H1 (cell line): ENCODE measurements around the gene DUSP12. TPM values are rescaled to one million over a fixed set of nuclear protein-coding genes. Genes with fewer than 3 reads are reported as not detected.

Source experiments
- CTCF ChIA-PET: fragments of 300-600 bp; sonication (Branson Sonifier 250); formaldehyde crosslinking; loops from one replicate; lab custom pipeline; 2021; ENCODE audit not compliant: partially characterized antibody; lab: Charles Lee
- POLR2A ChIA-PET: fragments of 300-600 bp; sonication (Branson Sonifier 250); formaldehyde crosslinking; loops from one replicate; lab custom pipeline; 2021; ENCODE audit warnings: inconsistent platforms; ENCODE audit not compliant: partially characterized antibody; lab: Charles Lee
- DNase-seq, 2 experiments: peaks; one replicate each; pipeline versions ENCODE4 v3.0.0 to v3.0.0-alpha.2; 2010 to 2022; ENCODE audit warnings: low spot score in 2 of 2, low read depth in 1 of 2, mixed read lengths in 1 of 2
- FAIRE-seq: peaks from 2 replicates; lab custom pipeline; 2011; peaks lifted over from hg19 to GRCh38; lab: Jason Lieb, UNC
- H2AFZ ChIP-seq: 2 replicates; pipeline ENCODE4 v1.8.1; 2012; ENCODE audit warnings: low read length, inconsistent platforms
- H2AK5ac ChIP-seq: 2 replicates; pipeline ENCODE4 v1.6.1; 2013; ENCODE audit warnings: low read depth, low read length
- H2BK120ac ChIP-seq: replicated peaks from 2 replicates; pipeline ENCODE3; 2013; ENCODE audit warnings: low read depth, low read length, inconsistent platforms
- H2BK12ac ChIP-seq: 2 replicates; pipeline ENCODE4 v1.6.1; 2013; ENCODE audit warnings: low read depth, low read length
- H2BK15ac ChIP-seq: 2 replicates; pipeline ENCODE4 v1.6.1; 2013; ENCODE audit warnings: low read length
- H2BK20ac ChIP-seq: 2 replicates; pipeline ENCODE4 v1.6.1; 2013; ENCODE audit warnings: low read length
- H2BK5ac ChIP-seq: 2 replicates; pipeline ENCODE4 v1.6.1; 2013; ENCODE audit warnings: low read depth, low read length
- H3K14ac ChIP-seq: 2 replicates; pipeline ENCODE4 v1.6.1; 2013; ENCODE audit warnings: inconsistent platforms; ENCODE audit not compliant: insufficient read length
- H3K18ac ChIP-seq: 2 replicates; pipeline ENCODE4 v1.6.1; 2013; ENCODE audit warnings: low read length; ENCODE audit errors: extremely low read depth
- H3K23ac ChIP-seq: 2 replicates; pipeline ENCODE4 v1.6.1; 2013; ENCODE audit warnings: inconsistent platforms; ENCODE audit not compliant: insufficient read length
- H3K23me2 ChIP-seq: 2 replicates; pipeline ENCODE4 v1.6.1; 2013; ENCODE audit warnings: low read depth, low read length
- H3K27ac ChIP-seq: 2 replicates; pipeline ENCODE4 v1.6.1; 2011; ENCODE audit warnings: low read depth, low read length, inconsistent platforms
- H3K27me3 ChIP-seq, 4 experiments: replicated peaks in 1 of 4; 1 replicate in 1 of 4; 2 replicates in 3 of 4; pipeline versions ENCODE4 v1.6.1 to v1.8.1; 2011 to 2013; ENCODE audit warnings: low read length in 3 of 4, mild to moderate bottlenecking in 3 of 4, inconsistent platforms in 2 of 4, mixed read lengths in 2 of 4, moderate library complexity in 1 of 4; ENCODE audit not compliant: control insufficient read depth in 3 of 4, insufficient read depth in 3 of 4; ENCODE audit errors: extremely low read depth in 1 of 4
- H3K36me3 ChIP-seq, 4 experiments: 2 replicates each; pipeline versions ENCODE4 v1.6.1 to v1.8.1; 2011 to 2013; ENCODE audit warnings: mild to moderate bottlenecking in 4 of 4, low read length in 3 of 4, moderate library complexity in 2 of 4, control low read depth in 1 of 4, inconsistent platforms in 1 of 4; ENCODE audit not compliant: insufficient read depth in 4 of 4, control insufficient read depth in 2 of 4
- H3K4ac ChIP-seq: replicated peaks from 2 replicates; pipeline ENCODE3; 2013; ENCODE audit warnings: low read length, low read depth, mixed read lengths, inconsistent platforms; ENCODE audit not compliant: insufficient read length
- H3K4me1 ChIP-seq, 4 experiments: replicated peaks in 1 of 4; 1 replicate in 1 of 4; 2 replicates in 3 of 4; pipeline versions ENCODE4 v1.6.1 to v1.8.1; 2011 to 2013; ENCODE audit warnings: low read length in 3 of 4, inconsistent platforms in 2 of 4, mixed read lengths in 1 of 4; ENCODE audit not compliant: insufficient read depth in 4 of 4, control insufficient read depth in 3 of 4
- H3K4me2 ChIP-seq, 2 experiments: 2 replicates each; pipeline versions ENCODE4 v1.6.1 to v1.8.1; 2011 to 2013; ENCODE audit warnings: low read depth in 2 of 2, low read length in 2 of 2, control low read depth in 1 of 2, inconsistent platforms in 1 of 2, mild to moderate bottlenecking in 1 of 2; ENCODE audit not compliant: insufficient read depth in 1 of 2
- H3K4me3 ChIP-seq, 4 experiments: fragments of 200-600, 300-600 bp in 1 of 4; sonication (generic), shearing (Covaris generic), sonication (Bioruptor Twin) in 1 of 4; 2 replicates each; pipeline versions ENCODE4 v1.5.1 to v1.8.1; 2011 to 2016; ENCODE audit warnings: low read length in 4 of 4, low read depth in 3 of 4, control low read depth in 2 of 4, inconsistent platforms in 2 of 4, mild to moderate bottlenecking in 2 of 4, mixed read lengths in 1 of 4, moderate library complexity in 1 of 4; ENCODE audit not compliant: insufficient read depth in 2 of 4; ENCODE audit errors: extremely low read depth in 1 of 4
- H3K56ac ChIP-seq: replicated peaks from 2 replicates; pipeline ENCODE3; 2013; ENCODE audit warnings: low read depth, mild to moderate bottlenecking, mixed read lengths, low read length, inconsistent platforms; ENCODE audit not compliant: insufficient read length
- H3K79me1 ChIP-seq: 2 replicates; pipeline ENCODE4 v1.6.1; 2013; ENCODE audit warnings: low read depth, low read length, control low read depth
- H3K79me2 ChIP-seq, 2 experiments: 2 replicates each; pipeline versions ENCODE4 v1.6.1 to v1.8.1; 2012 to 2013; ENCODE audit warnings: low read length in 2 of 2, mild to moderate bottlenecking in 2 of 2, inconsistent platforms in 1 of 2; ENCODE audit not compliant: insufficient read depth in 2 of 2, control insufficient read depth in 1 of 2
- H3K9ac ChIP-seq, 4 experiments: replicated peaks in 1 of 4; 1 replicate in 1 of 4; 2 replicates in 3 of 4; pipeline versions ENCODE4 v1.6.1 to v1.8.1; 2011 to 2013; ENCODE audit warnings: low read depth in 3 of 4, low read length in 3 of 4, control low read depth in 2 of 4, mild to moderate bottlenecking in 2 of 4, moderate library complexity in 2 of 4, inconsistent platforms in 1 of 4; ENCODE audit errors: extremely low read depth in 1 of 4
- H3K9me3 ChIP-seq, 2 experiments: 2 replicates each; pipeline versions ENCODE4 v1.6.1 to v1.8.1; 2012 to 2013; ENCODE audit warnings: mild to moderate bottlenecking in 2 of 2, moderate library complexity in 2 of 2, control low read depth in 1 of 2, inconsistent platforms in 1 of 2, low read depth in 1 of 2, low read length in 1 of 2, mixed read lengths in 1 of 2; ENCODE audit not compliant: insufficient read depth in 2 of 2
- H4K20me1 ChIP-seq, 2 experiments: replicated peaks in 1 of 2; 2 replicates each; pipeline versions ENCODE3 to v1.8.1; 2011 to 2013; ENCODE audit warnings: inconsistent platforms in 2 of 2, low read length in 2 of 2, mild to moderate bottlenecking in 1 of 2; ENCODE audit not compliant: insufficient read depth in 2 of 2, control insufficient read depth in 1 of 2
- H4K5ac ChIP-seq: 2 replicates; pipeline ENCODE4 v1.6.1; 2013; ENCODE audit warnings: low read length, low read depth, mixed read lengths, inconsistent platforms; ENCODE audit not compliant: insufficient read length
- H4K8ac ChIP-seq: 2 replicates; pipeline ENCODE4 v1.8.0; 2013; ENCODE audit warnings: mild to moderate bottlenecking, moderate library complexity, low read length, inconsistent platforms; ENCODE audit not compliant: insufficient read depth; ENCODE audit errors: extremely low read depth
- H4K91ac ChIP-seq: replicated peaks from 2 replicates; pipeline ENCODE3; 2013; ENCODE audit warnings: low read length, mixed read lengths, inconsistent platforms; ENCODE audit not compliant: insufficient read length
- RAD21 ChIP-seq, 2 experiments: IDR thresholded peaks in 1 of 2; conservative IDR thresholded peaks in 1 of 2; 2 replicates each; pipeline ENCODE4 v1.6.1; 2011; ENCODE audit warnings: low read depth in 2 of 2, low read length in 2 of 2, improper control_type of control experiment in 1 of 2, inconsistent platforms in 1 of 2, mild to moderate bottlenecking in 1 of 2, moderate library complexity in 1 of 2
- WGBS, 2 experiments: shearing (Covaris generic) in 1 of 2; methylation state at CpG; one replicate each; pipeline versions ENCODE4 v1.1.6 to v1.1.7; 2013 to 2015; ENCODE audit warnings: low lambda C conversion rate in 2 of 2, mixed read lengths in 2 of 2, inconsistent platforms in 1 of 2, low coverage in 1 of 2, missing lambda C conversion rate in 1 of 2; ENCODE audit not compliant: insufficient replicate concordance in 2 of 2, insufficient coverage in 1 of 2, insufficient read length in 1 of 2; ENCODE audit errors: extremely low coverage in 1 of 2, missing lambda C conversion rate in 1 of 2; 5-methylcytosine and 5-hydroxymethylcytosine counted together
- polyA plus RNA-seq, 7 experiments: library from polyadenylated mRNA; depleted of rRNA in 3 of 7; stranded (reverse) in 5 of 7; unstranded in 2 of 7; fragments of >200 nt in 5 of 7; fragments of 200-250 nt in 2 of 7; gene quantifications; 1 replicate in 5 of 7; 2 replicates in 1 of 7; 4 replicates in 1 of 7; pipeline versions ENCODE4 v1.2.1 to v1.2.3, GENCODE V29; 2011 to 2013; ENCODE audit warnings: missing spikeins in 2 of 7, mixed read lengths in 2 of 7
- total RNA-seq: library from RNA; stranded (reverse); fragmentation: NEBNext Ultra II Directional; extraction: Animal tissue kit (Norgen Biotek cat#: 25700); gene quantifications from 2 replicates; pipeline ENCODE4 v1.2.1, GENCODE V29; 2021

Gene DUSP12
- total and polyA plus RNA-seq, 2 of the 8 experiments (the other 6 are each of a cell fraction or from before 2014, with no cell fraction given), result 27.6 to 33.9 TPM

DNA sequence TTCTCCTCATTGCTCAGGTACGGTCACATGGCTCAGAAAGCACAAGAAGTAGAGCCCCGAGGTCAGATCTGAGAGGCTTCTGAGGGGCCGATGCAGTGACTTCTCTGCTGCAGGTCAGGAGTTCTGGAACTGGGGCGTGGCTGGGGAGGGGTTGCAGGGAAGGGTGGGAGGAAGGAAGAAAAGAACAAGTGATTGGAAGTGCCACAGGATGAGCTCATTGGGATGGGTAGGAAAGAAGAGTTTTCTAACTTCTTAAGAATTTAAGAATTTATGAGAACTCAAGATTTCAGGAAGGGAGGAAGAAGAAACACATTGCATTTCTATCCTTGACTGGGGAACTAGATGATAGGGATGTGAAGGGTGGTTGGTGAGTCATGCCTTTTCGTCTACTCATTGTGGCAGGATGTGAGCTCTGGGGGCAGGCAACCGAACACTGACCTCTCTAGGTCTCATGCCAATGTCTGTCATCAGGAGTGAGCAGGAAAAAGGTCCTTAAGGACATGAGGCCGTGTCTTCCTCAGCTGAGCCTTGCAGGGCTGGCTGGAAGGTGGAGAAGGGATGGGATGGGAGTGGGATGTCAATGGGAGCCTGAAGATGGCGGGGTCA, 27.7 kb upstream of the DUSP12 start:
- Histone ChIP-seq H3K79me2 (no peaks in the 10 kb centered on the region), H3K4ac (no peak overlapping the region)
- TF ChIP-seq RAD21 (IDR thresholded peaks at IDR 0.05 in 1 of 2, conservative IDR thresholded peaks at IDR 0.05 in 1 of 2; ENCODE audit: low read depth in 2 of 2, low read length in 2 of 2), result no peak
- TF ChIP-seq, all 59 proteins: peak for 0
- WGBS, 2 experiments, result 77% methylated on average over 8 of the region's 8 CpGs; no CpG with 5 or more reads in 1 of the 2 experiments
- Histone ChIP-seq H2BK5ac (no peak overlapping the region), H2BK20ac (no peak overlapping the region), H3K23ac (no peak overlapping the region), H4K20me1 (no peaks in the 10 kb centered on the region), H3K4me1 (peaks cover 0 to 3% (median 3%) of the 10 kb centered on the region in 4 experiments; a peak in 5 of 7 replicates), H2AFZ (no peak overlapping the region), H4K5ac (no peak overlapping the region), H3K9me3 (no peaks in the 10 kb centered on the region), H3K79me1 (no peaks in the 10 kb centered on the region), H4K8ac (no peak overlapping the region), H3K27me3 (peaks cover 12 to 24% (median 21%) of the 10 kb centered on the region in 4 experiments), H3K23me2 (peaks cover 12% of the 10 kb centered on the region), H4K91ac (no peak overlapping the region), H3K36me3 (no peaks in the 10 kb centered on the region), H3K9ac (no peak overlapping the region), H3K18ac (no peak overlapping the region), H2BK120ac (no peak overlapping the region), H3K27ac (no peak overlapping the region), H3K56ac (no peak overlapping the region), H2BK12ac (no peak overlapping the region), H3K14ac (no peak overlapping the region), H2BK15ac (no peak overlapping the region), H3K4me2 (no peak overlapping the region), H2AK5ac (no peak overlapping the region), H3K4me3 (no peak overlapping the region)
- ChIA-PET CTCF (interaction anchor here (1.2 kb wide), 1 partner anchor 17 kb away, joined by 5 read pairs; no protein-coding TSS in a partner anchor), POLR2A (no interaction called here)
- DNase-seq (no peak), FAIRE-seq (no peak)
